22Rv1 (cell line): ENCODE measurements around the gene CCDC57.
A peak's percentile ranks its signal among the peaks of the same experiment; 100 is the strongest.

Experiments
- H3K27ac ChIP-seq: fragments of 450-650 bp; 2 replicates; pipeline ENCODE4 v1.5.1; 2017
- CTCF ChIP-seq: fragments of 450-650 bp; IDR thresholded peaks from 2 replicates; pipeline ENCODE4 v1.5.1; 2017; ENCODE audit warnings: mild to moderate bottlenecking
- ZFX ChIP-seq: fragments of 450-650 bp; IDR thresholded peaks from 2 replicates; pipeline ENCODE4 v1.6.1; 2017; ENCODE audit warnings: antibody characterized with exemption, borderline replicate concordance

Gene CCDC57

DNA sequence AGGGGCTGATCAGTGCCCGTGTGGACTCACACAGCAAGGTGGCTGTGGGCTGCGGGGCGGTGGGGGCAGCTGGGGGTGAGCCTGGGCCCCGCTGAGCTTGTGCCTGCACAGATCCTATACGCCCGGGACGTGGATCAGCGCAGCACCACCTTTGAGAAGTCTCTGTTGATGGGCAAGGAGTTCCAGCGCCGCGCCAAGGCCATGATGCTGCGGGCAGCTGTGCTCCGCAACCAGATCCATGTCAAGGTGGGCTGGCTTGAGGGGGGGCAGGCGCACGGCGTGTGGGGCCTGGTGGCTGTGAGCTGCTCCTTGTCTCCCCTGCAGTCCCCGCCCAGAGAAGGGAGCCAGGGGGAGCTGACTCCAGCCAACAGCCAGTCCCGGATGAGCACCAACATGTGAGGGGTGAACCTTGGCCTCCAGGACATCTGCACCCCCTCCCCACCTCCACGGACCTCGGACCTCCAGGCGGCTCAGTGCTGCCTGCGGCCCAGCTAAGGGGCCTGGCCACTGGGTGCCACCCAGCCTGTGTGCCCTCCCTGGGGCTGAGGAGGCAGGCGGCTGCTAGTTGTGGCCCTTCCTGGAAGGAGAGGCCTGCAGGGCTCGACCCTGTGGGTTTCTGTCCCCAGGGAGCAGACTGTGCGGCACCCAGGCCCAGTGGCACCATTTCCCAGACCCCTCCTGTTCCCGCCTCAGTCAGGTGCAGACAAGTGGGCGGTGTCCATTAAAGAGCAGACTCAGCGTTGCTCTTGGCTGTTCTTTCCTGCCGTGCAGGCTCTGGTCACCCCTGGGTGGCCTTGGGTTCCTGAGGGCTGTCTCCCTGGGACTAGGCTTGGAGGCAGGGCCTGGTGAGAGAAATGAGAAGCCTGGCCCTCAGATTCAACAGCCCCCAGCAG, 155.7 kb downstream of the CCDC57 start:
- no peak for TF ChIP-seq ZFX
- peak overlapping the region; percentile 87 for H3K27ac ChIP-seq

GRCh38 chr17:82055965-82056728, 156.5 kb downstream of the CCDC57 start:
- TF ChIP-seq ZFX (no peak), CTCF (no peak)
- peak overlapping the region; percentile 87 for H3K27ac ChIP-seq

DNA sequence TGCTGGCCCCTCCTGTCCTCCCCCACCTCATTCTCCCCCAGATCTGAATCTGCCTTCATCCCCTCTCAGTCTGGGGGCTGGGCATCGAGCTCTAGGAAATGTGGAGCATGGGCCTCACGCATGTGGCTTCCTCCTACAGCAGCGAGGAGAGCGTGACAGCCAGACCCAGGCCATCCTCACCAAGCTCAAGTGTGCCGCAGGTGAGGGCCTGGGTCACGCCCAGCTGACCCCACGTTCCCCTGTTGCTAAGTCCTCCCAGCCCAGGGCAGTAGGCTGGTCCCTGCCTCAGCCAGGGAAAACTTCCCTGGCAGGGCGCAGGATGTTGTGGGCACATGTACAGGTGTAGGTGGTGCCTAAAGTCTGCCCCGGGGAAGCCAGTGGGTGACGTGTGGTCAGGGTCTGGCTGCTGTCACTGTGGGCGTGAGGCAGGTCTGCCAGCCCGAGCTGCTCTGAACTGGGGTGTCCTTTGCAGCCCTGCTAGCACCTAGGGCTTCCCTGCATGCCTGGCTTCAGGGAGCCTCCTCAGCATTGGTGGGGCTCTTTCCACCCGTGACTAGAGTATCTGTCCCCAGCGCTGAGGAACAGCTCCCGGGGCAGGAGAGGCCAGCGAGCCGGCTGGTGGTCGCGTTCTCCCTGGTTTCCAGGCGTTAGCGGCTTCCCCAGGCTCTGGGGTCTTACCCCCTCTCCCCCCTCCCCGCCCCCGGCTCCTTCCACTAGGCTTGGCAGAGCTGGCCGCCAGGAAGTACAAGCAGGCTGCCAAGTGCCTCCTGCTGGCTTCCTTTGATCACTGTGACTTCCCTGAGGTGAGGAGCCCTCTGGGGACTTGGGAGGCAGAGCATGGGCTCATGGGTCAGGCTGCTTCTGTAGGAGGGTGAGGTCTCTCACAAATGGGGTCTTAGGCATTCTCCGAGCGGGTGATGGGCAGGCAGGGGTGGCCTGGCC, 157.3 kb downstream of the CCDC57 start:
- TF ChIP-seq ZFX: no peak
- H3K27ac ChIP-seq: peak overlapping the region; percentile 87; the same call in 1 of the 2 replicates

DNA sequence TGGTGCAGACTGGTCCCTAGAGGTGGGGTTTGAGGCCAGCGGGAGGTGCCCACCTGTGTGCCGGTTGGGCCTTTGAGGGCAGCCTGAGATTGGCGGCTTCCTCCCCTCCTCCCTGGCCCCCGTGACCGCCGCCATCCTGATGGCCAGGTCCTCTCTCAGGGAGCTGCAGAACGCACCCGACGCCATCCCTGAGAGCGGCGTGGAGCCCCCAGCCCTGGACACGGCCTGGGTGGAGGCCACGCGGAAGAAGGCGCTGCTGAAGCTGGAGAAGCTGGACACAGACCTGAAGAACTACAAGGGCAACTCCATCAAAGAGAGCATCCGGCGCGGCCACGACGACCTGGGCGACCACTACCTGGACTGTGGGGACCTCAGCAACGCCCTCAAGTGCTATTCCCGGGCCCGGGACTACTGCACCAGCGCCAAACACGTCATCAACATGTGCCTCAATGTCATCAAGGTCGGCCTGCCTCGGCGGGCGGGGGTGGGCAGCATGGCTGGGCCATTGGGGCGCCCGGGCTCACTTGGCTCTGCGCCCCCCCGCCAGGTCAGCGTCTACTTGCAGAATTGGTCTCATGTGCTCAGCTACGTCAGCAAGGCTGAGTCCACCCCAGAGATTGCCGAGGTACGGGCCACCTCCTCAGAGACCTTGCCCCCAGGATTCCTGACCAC, 158.2 kb downstream of the CCDC57 start:
- TF ChIP-seq CTCF: no peak
- TF ChIP-seq ZFX: no peak
- H3K27ac ChIP-seq: 0 out of 2 replicates have a peak overlapping the region, but pooled peaks have one; percentile 87

DNA sequence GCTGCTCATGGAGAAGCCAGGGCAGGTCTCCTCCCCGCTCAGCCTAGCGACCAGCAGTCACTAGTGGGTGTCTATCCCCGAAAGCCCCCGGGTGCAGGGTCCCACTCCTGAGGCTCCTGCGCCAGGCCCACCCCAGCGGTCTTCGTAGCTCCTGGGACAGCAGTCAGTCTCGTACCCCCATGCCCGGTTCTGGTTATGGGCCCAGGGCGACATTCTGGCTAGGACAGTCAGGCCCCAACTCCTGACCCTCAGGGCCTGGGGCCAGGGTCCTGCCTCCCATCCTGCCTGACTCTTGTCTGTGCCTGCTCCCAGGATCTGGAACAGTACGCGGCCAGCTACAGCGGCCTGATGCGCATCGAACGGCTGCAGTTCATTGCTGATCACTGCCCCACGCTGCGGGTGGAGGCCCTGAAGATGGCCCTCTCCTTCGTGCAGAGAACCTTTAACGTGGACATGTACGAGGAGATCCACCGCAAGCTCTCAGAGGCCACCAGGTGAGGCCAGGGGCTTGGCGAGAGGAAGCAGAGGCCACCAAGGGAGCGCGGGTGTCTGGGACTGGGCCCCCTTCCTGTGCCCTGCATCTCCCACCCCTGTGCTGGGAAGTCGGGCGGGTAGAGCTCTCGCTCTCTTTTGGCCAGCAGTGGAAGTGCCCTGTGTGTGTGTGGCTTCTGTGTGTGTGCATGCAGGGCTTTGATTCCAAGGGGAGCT, 158.9 kb downstream of the CCDC57 start:
- no peak overlapping the region for H3K27ac ChIP-seq

GRCh38 chr17:82053130-82053529, 159.5 kb downstream of the CCDC57 start:
- H3K27ac ChIP-seq: peak overlapping the region; percentile 73
- no peak for TF ChIP-seq CTCF
- TF ChIP-seq ZFX: no peak

More for the DNA sequence above, 158.9 kb downstream of the CCDC57 start:
- TF ChIP-seq ZFX (no peak), CTCF (no peak)

DNA sequence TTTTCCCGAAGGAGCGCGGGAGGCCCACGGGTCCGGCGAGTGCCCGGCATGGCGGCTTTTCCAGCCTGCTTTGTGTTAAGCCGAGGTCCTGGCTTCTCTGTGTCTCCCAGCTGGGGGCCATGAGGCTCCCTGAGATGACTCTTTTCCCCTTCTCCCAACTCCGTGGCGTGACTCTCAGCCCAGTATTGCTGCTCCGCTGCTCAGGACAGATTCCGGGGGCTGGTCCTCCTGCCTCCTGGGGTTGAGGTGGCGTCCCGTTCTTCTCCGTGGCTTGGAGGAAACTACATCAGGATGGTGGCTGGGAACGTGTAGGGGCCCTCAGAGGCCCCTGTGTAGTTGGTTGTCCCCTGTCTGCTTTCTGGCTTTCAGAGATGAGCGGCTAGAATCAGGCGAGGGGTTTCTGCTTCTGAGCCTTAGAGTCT, 160.0 kb downstream of the CCDC57 start:
- peak overlapping the region; percentile 73 for H3K27ac ChIP-seq
- TF ChIP-seq CTCF: no peak
- TF ChIP-seq ZFX: no peak
